Prostate gland (tissue), 2 donors: ENCODE data around the gene MCEMP1.

Source experiments
- POLR2A ChIP-seq: fragments of 450-650 bp; IDR thresholded peaks from one replicate; pipeline ENCODE4 v1.6.1; 2016; ENCODE audit warnings: antibody characterized with exemption, mild to moderate bottlenecking
- POLR2AphosphoS5 ChIP-seq: sonication (generic); formaldehyde crosslinking; IDR thresholded peaks from one replicate; pipeline ENCODE4 v1.6.1; 2017; ENCODE audit warnings: antibody characterized with exemption
- TF ChIP-seq, protein P1 (sequence below), 4 experiments: fragments of 200-600 bp in 2 of 4; fragments of 450-650 bp in 2 of 4; sonication (generic) in 2 of 4; IDR thresholded peaks; 1 replicate in 3 of 4; 2 replicates in 1 of 4; pipeline ENCODE4 v1.5.1; 2016 to 2019; ENCODE audit warnings: antibody characterized with exemption in 4 of 4, mild to moderate bottlenecking in 2 of 4, moderate library complexity in 2 of 4

DNA sequence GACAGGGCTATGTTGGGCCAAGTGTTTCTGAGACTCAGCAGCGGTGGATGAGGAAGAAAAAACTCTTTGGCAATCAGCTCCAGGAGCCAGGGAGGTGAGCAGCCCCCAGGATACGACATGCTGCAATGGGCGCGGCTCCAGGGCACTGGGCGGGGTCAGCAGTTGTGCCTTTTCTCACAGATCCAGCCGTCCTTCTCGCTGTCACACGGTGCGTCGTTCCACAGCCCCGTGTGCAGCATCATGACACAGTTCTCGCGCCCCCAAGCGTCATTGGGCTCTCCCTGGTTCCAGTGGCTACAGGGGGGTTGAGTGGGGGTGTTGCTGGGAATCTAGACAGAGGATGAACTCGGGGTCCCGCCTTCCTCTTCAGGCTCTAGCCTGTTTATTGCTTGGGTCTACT, 52.3 kb downstream of the MCEMP1 start:
- TF ChIP-seq, protein P1, sequence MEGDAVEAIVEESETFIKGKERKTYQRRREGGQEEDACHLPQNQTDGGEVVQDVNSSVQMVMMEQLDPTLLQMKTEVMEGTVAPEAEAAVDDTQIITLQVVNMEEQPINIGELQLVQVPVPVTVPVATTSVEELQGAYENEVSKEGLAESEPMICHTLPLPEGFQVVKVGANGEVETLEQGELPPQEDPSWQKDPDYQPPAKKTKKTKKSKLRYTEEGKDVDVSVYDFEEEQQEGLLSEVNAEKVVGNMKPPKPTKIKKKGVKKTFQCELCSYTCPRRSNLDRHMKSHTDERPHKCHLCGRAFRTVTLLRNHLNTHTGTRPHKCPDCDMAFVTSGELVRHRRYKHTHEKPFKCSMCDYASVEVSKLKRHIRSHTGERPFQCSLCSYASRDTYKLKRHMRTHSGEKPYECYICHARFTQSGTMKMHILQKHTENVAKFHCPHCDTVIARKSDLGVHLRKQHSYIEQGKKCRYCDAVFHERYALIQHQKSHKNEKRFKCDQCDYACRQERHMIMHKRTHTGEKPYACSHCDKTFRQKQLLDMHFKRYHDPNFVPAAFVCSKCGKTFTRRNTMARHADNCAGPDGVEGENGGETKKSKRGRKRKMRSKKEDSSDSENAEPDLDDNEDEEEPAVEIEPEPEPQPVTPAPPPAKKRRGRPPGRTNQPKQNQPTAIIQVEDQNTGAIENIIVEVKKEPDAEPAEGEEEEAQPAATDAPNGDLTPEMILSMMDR (IDR thresholded peaks at IDR 0.05): no peak
- no peak for TF ChIP-seq POLR2A
- TF ChIP-seq POLR2AphosphoS5: no peak
